Neural cell (in vitro differentiated cells): ENCODE data around the gene CDH4. TPM values are rescaled to one million over a fixed set of nuclear protein-coding genes. Genes with fewer than 3 reads are reported as not detected.

Experiments
- H2AFZ ChIP-seq: fragments of 200-600, 300-800 bp; sonication (generic), shearing (Covaris generic); 2 replicates; pipeline ENCODE4 v1.6.0; 2014; ENCODE audit warnings: low read depth, mild to moderate bottlenecking, antibody characterized with exemption, low read length, moderate library complexity
- H3F3A ChIP-seq: fragments of 200-600 bp; shearing (Covaris generic); 2 replicates; pipeline ENCODE4 v1.6.1; 2016; ENCODE audit warnings: mild to moderate bottlenecking, moderate library complexity, mixed read lengths, antibody characterized with exemption, low read length; ENCODE audit not compliant: insufficient read depth, poor library complexity, severe bottlenecking
- H3K27ac ChIP-seq: fragments of 200-600, 300-800 bp; sonication (generic), shearing (Covaris generic); 2 replicates; pipeline ENCODE4 v1.5.1; 2014; ENCODE audit warnings: mild to moderate bottlenecking, low read length, moderate library complexity
- H3K27me3 ChIP-seq: fragments of 300-800, 200-600 bp; sonication (generic), shearing (Covaris generic); 2 replicates; pipeline ENCODE4 v1.6.0; 2014; ENCODE audit warnings: mild to moderate bottlenecking, low read depth, low read length, moderate library complexity; ENCODE audit not compliant: insufficient read depth
- H3K36me3 ChIP-seq: fragments of 300-800, 200-600 bp; sonication (generic), shearing (Covaris generic); 2 replicates; pipeline ENCODE4 v1.5.1; 2014; ENCODE audit warnings: mild to moderate bottlenecking, antibody characterized with exemption, low read length, moderate library complexity; ENCODE audit not compliant: insufficient read depth
- H3K4me2 ChIP-seq: fragments of 300-800, 200-600 bp; sonication (generic), shearing (Covaris generic); 2 replicates; pipeline ENCODE4 v1.6.0; 2014; ENCODE audit warnings: mild to moderate bottlenecking, low read length
- H3K4me3 ChIP-seq: fragments of 300-800, 200-600 bp; sonication (generic), shearing (Covaris generic); 2 replicates; pipeline ENCODE4 v1.5.1; 2014; ENCODE audit warnings: mild to moderate bottlenecking, low read length, moderate library complexity
- H3K79me2 ChIP-seq: fragments of 200-600 bp; shearing (Covaris generic); replicated peaks from 2 replicates; pipeline ENCODE4 v1.6.0; 2014; ENCODE audit warnings: mild to moderate bottlenecking, low read length, moderate library complexity; ENCODE audit not compliant: insufficient read depth
- H3K9ac ChIP-seq: fragments of 300-800, 200-600 bp; sonication (generic), shearing (Covaris generic); 2 replicates; pipeline ENCODE4 v1.6.1; 2016; ENCODE audit warnings: mild to moderate bottlenecking, low read length, mixed read lengths
- H3K9me2 ChIP-seq: fragments of 200-600 bp; shearing (Covaris generic); 2 replicates; pipeline ENCODE4 v1.6.1; 2016; ENCODE audit warnings: mild to moderate bottlenecking, low read length, mixed read lengths; ENCODE audit not compliant: insufficient read depth
- H3K9me3 ChIP-seq: fragments of 200-600, 300-800 bp; sonication (generic), shearing (Covaris generic); 2 replicates; pipeline ENCODE4 v1.6.1; 2016; ENCODE audit warnings: mild to moderate bottlenecking, mixed run types, low read length, moderate library complexity, mixed read lengths
- H4K20me1 ChIP-seq: fragments of 200-600 bp; shearing (Covaris generic); 2 replicates; pipeline ENCODE4 v1.6.1; 2016; ENCODE audit warnings: mild to moderate bottlenecking, mixed run types; ENCODE audit not compliant: insufficient read depth
- EP300 ChIP-seq: fragments of 450-650 bp; conservative IDR thresholded peaks from 2 replicates; pipeline ENCODE4 v1.6.1; 2014; ENCODE audit warnings: antibody characterized with exemption, mild to moderate bottlenecking, moderate library complexity; ENCODE audit not compliant: poor library complexity, severe bottlenecking
- EZH2 ChIP-seq: fragments of 200-600, 300-800 bp; shearing (Covaris generic), sonication (generic); IDR thresholded peaks from 2 replicates; pipeline ENCODE4 v1.6.1; 2014; ENCODE audit warnings: antibody characterized with exemption, low read length, borderline replicate concordance, mild to moderate bottlenecking; ENCODE audit not compliant: insufficient read depth, poor library complexity, severe bottlenecking
- MXI1 ChIP-seq: fragments of 450-650 bp; conservative IDR thresholded peaks from 2 replicates; pipeline ENCODE4 v1.6.1; 2014; ENCODE audit warnings: antibody characterized with exemption, mild to moderate bottlenecking; ENCODE audit not compliant: poor library complexity, severe bottlenecking
- POLR2AphosphoS5 ChIP-seq: IDR thresholded peaks from 2 replicates; pipeline ENCODE4 v1.6.1; 2012
- RAD21 ChIP-seq: fragments of 450-650 bp; conservative IDR thresholded peaks from 2 replicates; pipeline ENCODE4 v1.6.1; 2014; ENCODE audit warnings: antibody characterized with exemption, mild to moderate bottlenecking, moderate library complexity
- SMC3 ChIP-seq: fragments of 450-650 bp; conservative IDR thresholded peaks from 2 replicates; pipeline ENCODE4 v1.6.1; 2014; ENCODE audit warnings: antibody characterized with exemption, mild to moderate bottlenecking, moderate library complexity; ENCODE audit not compliant: poor library complexity
- TAF1 ChIP-seq: IDR thresholded peaks from 2 replicates; pipeline ENCODE4 v1.6.1; 2012; ENCODE audit warnings: low read depth
- polyA plus RNA-seq: library from polyadenylated mRNA; depleted of rRNA; stranded (reverse); fragments of >200 nt; gene quantifications from 2 replicates; pipeline ENCODE4 v1.2.3, GENCODE V29; 2014
- TF ChIP-seq, protein P1 (sequence below): IDR thresholded peaks from 2 replicates; pipeline ENCODE4 v1.6.1; 2012; ENCODE audit warnings: borderline replicate concordance
- TF ChIP-seq, protein P2 (sequence below): fragments of 450-650 bp; IDR thresholded peaks from 2 replicates; pipeline ENCODE4 v1.5.1; 2014; ENCODE audit warnings: antibody characterized with exemption, mild to moderate bottlenecking, moderate library complexity; ENCODE audit not compliant: poor library complexity, severe bottlenecking

CDH4 gene
- polyA plus RNA-seq, 1 donor from 2014 or later: 24.6 TPM

DNA sequence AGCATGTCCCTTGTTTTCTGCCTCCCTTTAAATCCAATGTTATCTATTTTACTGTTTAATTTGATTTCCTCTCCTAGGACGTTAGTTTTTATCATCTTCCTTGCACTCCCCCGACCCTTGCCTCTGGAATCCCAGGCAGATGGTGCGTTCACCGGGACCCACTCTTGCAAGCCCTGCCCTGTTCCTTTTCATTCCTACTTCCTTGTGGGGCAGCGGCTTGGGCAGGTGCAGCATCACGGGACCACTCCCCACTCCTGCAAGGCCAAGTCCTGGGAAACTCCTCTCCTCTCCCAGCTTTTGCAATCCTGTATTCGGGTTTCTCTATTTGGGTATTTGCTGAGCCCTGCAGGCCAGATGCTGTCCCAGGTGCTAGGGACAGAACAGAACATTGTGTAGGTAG is 5.8 kb upstream of the CDH4 start:
- H3K79me2 ChIP-seq: no peaks in the 10 kb centered on the region
- H3K36me3 ChIP-seq: no peaks in the 10 kb centered on the region
- no peaks in the 10 kb centered on the region for H3K9me2 ChIP-seq
- no peak overlapping the region for H3K27ac ChIP-seq
- H4K20me1 ChIP-seq: no peaks in the 10 kb centered on the region
- no peak overlapping the region for H2AFZ ChIP-seq
- TF ChIP-seq EZH2 (no peak), MXI1 (no peak), EP300 (no peak), TAF1 (no peak), RAD21 (no peak)
- no peak overlapping the region for H3K9ac ChIP-seq
- H3K27me3 ChIP-seq: peaks cover 3% of the 10 kb centered on the region
- no peak overlapping the region for H3K4me3 ChIP-seq
- H3F3A ChIP-seq: no peaks in the 10 kb centered on the region
- H3K9me3 ChIP-seq: no peaks in the 10 kb centered on the region
- H3K4me2 ChIP-seq: no peak overlapping the region

DNA sequence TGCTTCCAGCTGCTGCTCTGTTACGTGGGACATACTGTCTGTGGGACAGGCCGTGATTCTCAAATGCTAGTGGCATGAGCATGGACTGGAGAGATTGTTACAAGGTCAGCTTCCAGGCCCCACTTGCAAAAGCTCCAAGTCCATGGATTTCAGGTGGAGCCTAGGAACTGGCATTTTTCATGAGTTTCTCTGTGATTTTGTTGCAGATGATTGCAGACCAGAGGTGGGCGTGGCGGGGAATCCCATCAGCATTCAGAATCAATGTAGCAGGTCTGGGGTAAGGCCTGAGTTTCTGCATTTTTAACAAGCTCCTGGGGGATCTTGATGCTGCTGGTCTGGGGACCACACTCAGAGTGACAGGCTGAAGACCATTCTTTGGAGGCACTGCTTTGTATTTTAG is 2.4 kb upstream of the CDH4 start:
- peaks cover 6% of the 10 kb centered on the region for H3K27me3 ChIP-seq
- no peak overlapping the region for H3K4me3 ChIP-seq
- H3K36me3 ChIP-seq: no peaks in the 10 kb centered on the region
- no peaks in the 10 kb centered on the region for H3K9me2 ChIP-seq
- H3K4me2 ChIP-seq: no peak overlapping the region
- no peaks in the 10 kb centered on the region for H3F3A ChIP-seq
- no peaks in the 10 kb centered on the region for H3K9me3 ChIP-seq
- no peak overlapping the region for H2AFZ ChIP-seq
- no peak for TF ChIP-seq SMC3
- TF ChIP-seq, protein P1, sequence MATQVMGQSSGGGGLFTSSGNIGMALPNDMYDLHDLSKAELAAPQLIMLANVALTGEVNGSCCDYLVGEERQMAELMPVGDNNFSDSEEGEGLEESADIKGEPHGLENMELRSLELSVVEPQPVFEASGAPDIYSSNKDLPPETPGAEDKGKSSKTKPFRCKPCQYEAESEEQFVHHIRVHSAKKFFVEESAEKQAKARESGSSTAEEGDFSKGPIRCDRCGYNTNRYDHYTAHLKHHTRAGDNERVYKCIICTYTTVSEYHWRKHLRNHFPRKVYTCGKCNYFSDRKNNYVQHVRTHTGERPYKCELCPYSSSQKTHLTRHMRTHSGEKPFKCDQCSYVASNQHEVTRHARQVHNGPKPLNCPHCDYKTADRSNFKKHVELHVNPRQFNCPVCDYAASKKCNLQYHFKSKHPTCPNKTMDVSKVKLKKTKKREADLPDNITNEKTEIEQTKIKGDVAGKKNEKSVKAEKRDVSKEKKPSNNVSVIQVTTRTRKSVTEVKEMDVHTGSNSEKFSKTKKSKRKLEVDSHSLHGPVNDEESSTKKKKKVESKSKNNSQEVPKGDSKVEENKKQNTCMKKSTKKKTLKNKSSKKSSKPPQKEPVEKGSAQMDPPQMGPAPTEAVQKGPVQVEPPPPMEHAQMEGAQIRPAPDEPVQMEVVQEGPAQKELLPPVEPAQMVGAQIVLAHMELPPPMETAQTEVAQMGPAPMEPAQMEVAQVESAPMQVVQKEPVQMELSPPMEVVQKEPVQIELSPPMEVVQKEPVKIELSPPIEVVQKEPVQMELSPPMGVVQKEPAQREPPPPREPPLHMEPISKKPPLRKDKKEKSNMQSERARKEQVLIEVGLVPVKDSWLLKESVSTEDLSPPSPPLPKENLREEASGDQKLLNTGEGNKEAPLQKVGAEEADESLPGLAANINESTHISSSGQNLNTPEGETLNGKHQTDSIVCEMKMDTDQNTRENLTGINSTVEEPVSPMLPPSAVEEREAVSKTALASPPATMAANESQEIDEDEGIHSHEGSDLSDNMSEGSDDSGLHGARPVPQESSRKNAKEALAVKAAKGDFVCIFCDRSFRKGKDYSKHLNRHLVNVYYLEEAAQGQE: no peak
- TF ChIP-seq TAF1: no peak
- TF ChIP-seq POLR2AphosphoS5: no peak
- TF ChIP-seq, protein P2, sequence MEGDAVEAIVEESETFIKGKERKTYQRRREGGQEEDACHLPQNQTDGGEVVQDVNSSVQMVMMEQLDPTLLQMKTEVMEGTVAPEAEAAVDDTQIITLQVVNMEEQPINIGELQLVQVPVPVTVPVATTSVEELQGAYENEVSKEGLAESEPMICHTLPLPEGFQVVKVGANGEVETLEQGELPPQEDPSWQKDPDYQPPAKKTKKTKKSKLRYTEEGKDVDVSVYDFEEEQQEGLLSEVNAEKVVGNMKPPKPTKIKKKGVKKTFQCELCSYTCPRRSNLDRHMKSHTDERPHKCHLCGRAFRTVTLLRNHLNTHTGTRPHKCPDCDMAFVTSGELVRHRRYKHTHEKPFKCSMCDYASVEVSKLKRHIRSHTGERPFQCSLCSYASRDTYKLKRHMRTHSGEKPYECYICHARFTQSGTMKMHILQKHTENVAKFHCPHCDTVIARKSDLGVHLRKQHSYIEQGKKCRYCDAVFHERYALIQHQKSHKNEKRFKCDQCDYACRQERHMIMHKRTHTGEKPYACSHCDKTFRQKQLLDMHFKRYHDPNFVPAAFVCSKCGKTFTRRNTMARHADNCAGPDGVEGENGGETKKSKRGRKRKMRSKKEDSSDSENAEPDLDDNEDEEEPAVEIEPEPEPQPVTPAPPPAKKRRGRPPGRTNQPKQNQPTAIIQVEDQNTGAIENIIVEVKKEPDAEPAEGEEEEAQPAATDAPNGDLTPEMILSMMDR: no peak
- no peak for TF ChIP-seq EP300
- no peak for TF ChIP-seq RAD21
- H3K27ac ChIP-seq: no peak overlapping the region
- H3K9ac ChIP-seq: no peak overlapping the region
- peaks cover 14% of the 10 kb centered on the region for H3K79me2 ChIP-seq
- peaks cover 3% of the 10 kb centered on the region for H4K20me1 ChIP-seq
